Astrocyte (in vitro differentiated cells and primary cell): Measurements from ENCODE around the gene KIAA1671. TPM values are rescaled to one million over a fixed set of nuclear protein-coding genes. Genes with fewer than 3 reads are reported as not detected.

ENCODE experiments used
- DNase-seq: peaks from one replicate; pipeline ENCODE4 v3.0.0-alpha.2; 2010; ENCODE audit warnings: low read depth
- FAIRE-seq: peaks from 2 replicates; lab custom pipeline; 2011; peaks lifted over from hg19 to GRCh38; lab: Jason Lieb, UNC
- H2AFZ ChIP-seq: 2 replicates; pipeline ENCODE4 v1.6.0; 2012; ENCODE audit warnings: low read depth, low read length, inconsistent platforms
- H3K27ac ChIP-seq: 2 replicates; pipeline ENCODE4 v1.5.1; 2011; ENCODE audit warnings: low read depth, low read length, inconsistent platforms
- H3K27me3 ChIP-seq: 2 replicates; pipeline ENCODE4 v1.6.0; 2011; ENCODE audit warnings: low read length, inconsistent platforms; ENCODE audit not compliant: insufficient read depth
- H3K36me3 ChIP-seq: 2 replicates; pipeline ENCODE4 v1.5.1; 2011; ENCODE audit warnings: low read length, inconsistent platforms; ENCODE audit not compliant: insufficient read depth
- H3K4me1 ChIP-seq: 2 replicates; pipeline ENCODE4 v1.5.1; 2011; ENCODE audit warnings: low read length, inconsistent platforms; ENCODE audit not compliant: insufficient read depth
- H3K4me2 ChIP-seq: 2 replicates; pipeline ENCODE4 v1.6.0; 2012; ENCODE audit warnings: low read length, inconsistent platforms
- H3K4me3 ChIP-seq: 2 replicates; pipeline ENCODE4 v1.5.1; 2011; ENCODE audit warnings: low read depth, mild to moderate bottlenecking, low read length, inconsistent platforms; ENCODE audit not compliant: insufficient read depth
- H3K79me2 ChIP-seq: 2 replicates; pipeline ENCODE4 v1.6.0; 2012; ENCODE audit warnings: mild to moderate bottlenecking, low read length, inconsistent platforms; ENCODE audit not compliant: insufficient read depth
- H3K9ac ChIP-seq: 2 replicates; pipeline ENCODE4 v1.6.0; 2012; ENCODE audit warnings: mild to moderate bottlenecking, low read length, inconsistent platforms
- H3K9me3 ChIP-seq: 2 replicates; pipeline ENCODE4 v1.5.1; 2012; ENCODE audit warnings: low read depth, mild to moderate bottlenecking, low read length, inconsistent platforms; ENCODE audit not compliant: insufficient read depth
- H4K20me1 ChIP-seq: 2 replicates; pipeline ENCODE4 v1.6.0; 2012; ENCODE audit warnings: low read length, inconsistent platforms; ENCODE audit not compliant: insufficient read depth
- H3K27ac Mint-ChIP-seq: one replicate; pipeline ENCODE4 v1.8.0; 2021; ENCODE audit warnings: mild to moderate bottlenecking, mixed read lengths; ENCODE audit not compliant: unreplicated experiment
- H3K27me3 Mint-ChIP-seq: one replicate; pipeline ENCODE4 v1.8.0; 2021; ENCODE audit warnings: low read depth, mixed read lengths; ENCODE audit not compliant: unreplicated experiment
- H3K36me3 Mint-ChIP-seq: one replicate; pipeline ENCODE4 v1.8.0; 2021; ENCODE audit warnings: low read depth, mixed read lengths; ENCODE audit not compliant: unreplicated experiment
- H3K4me1 Mint-ChIP-seq: one replicate; pipeline ENCODE4 v1.8.0; 2021; ENCODE audit warnings: low read depth, mixed read lengths; ENCODE audit not compliant: unreplicated experiment
- H3K4me3 Mint-ChIP-seq: one replicate; pipeline ENCODE4 v1.8.0; 2021; ENCODE audit warnings: mild to moderate bottlenecking, moderate library complexity, mixed read lengths; ENCODE audit not compliant: unreplicated experiment
- H3K9me3 Mint-ChIP-seq: one replicate; pipeline ENCODE4 v1.8.0; 2021; ENCODE audit warnings: mild to moderate bottlenecking, mixed read lengths; ENCODE audit not compliant: unreplicated experiment
- CTCF ChIP-seq: IDR thresholded peaks from 2 replicates; pipeline ENCODE4 v1.5.1; 2011; ENCODE audit warnings: low read depth, mild to moderate bottlenecking, inconsistent platforms, low read length, moderate library complexity; ENCODE audit not compliant: insufficient read depth
- EZH2 ChIP-seq: IDR thresholded peaks from 2 replicates; pipeline ENCODE4 v1.6.1; 2012; ENCODE audit warnings: mild to moderate bottlenecking, low read length, inconsistent platforms; ENCODE audit not compliant: insufficient read depth
- total RNA-seq: library from RNA; stranded (reverse); gene quantifications from 2 replicates; pipeline ENCODE4 v1.2.1, GENCODE V29; 2021

KIAA1671 gene
- total RNA-seq, 1 donor from 2014 or later = 28.4 TPM

GRCh38 chr22:25021409-25021808, 68.9 kb downstream of the KIAA1671 start:
- DNase-seq = no peak
- no peak for FAIRE-seq
- H3K79me2 ChIP-seq = no peaks in the 10 kb centered on the region
- TF ChIP-seq CTCF (no peak), EZH2 (no peak)
- no peaks in the 10 kb centered on the region for H3K36me3 ChIP-seq
- H2AFZ ChIP-seq = no peak overlapping the region
- no peak overlapping the region for H3K4me2 ChIP-seq
- H3K27me3 ChIP-seq = no peaks in the 10 kb centered on the region
- H3K9ac ChIP-seq = no peak overlapping the region
- H3K4me3 ChIP-seq = no peak overlapping the region
- Mint-ChIP-seq H3K9me3 (no peaks in the 10 kb centered on the region), H3K36me3 (peaks cover under 1% of the 10 kb centered on the region), H3K27ac (no peak overlapping the region), H3K4me1 (peaks cover 6% of the 10 kb centered on the region), H3K4me3 (no peak overlapping the region), H3K27me3 (no peaks in the 10 kb centered on the region)
- peaks cover 7% of the 10 kb centered on the region for H3K4me1 ChIP-seq
- H3K9me3 ChIP-seq = no peaks in the 10 kb centered on the region
- H3K27ac ChIP-seq = no peak overlapping the region
- H4K20me1 ChIP-seq = no peaks in the 10 kb centered on the region

GRCh38 chr22:25021976-25022711, 69.6 kb downstream of the KIAA1671 start:
- no peak overlapping the region for H3K4me3 ChIP-seq
- no peaks in the 10 kb centered on the region for H3K9me3 ChIP-seq
- H3K4me1 ChIP-seq = peaks cover 7% of the 10 kb centered on the region
- no peak overlapping the region for H3K9ac ChIP-seq
- Mint-ChIP-seq H3K36me3 (no peaks in the 10 kb centered on the region), H3K9me3 (no peaks in the 10 kb centered on the region), H3K27ac (no peak overlapping the region), H3K4me3 (no peak overlapping the region), H3K27me3 (no peaks in the 10 kb centered on the region), H3K4me1 (peaks cover 13% of the 10 kb centered on the region)
- DNase-seq = no peak
- H3K27ac ChIP-seq = no peak overlapping the region
- no peak overlapping the region for H3K4me2 ChIP-seq
- H3K79me2 ChIP-seq = no peaks in the 10 kb centered on the region
- no peaks in the 10 kb centered on the region for H4K20me1 ChIP-seq
- no peaks in the 10 kb centered on the region for H3K27me3 ChIP-seq
- no peaks in the 10 kb centered on the region for H3K36me3 ChIP-seq
- no peak for FAIRE-seq
- H2AFZ ChIP-seq = no peak overlapping the region
- TF ChIP-seq EZH2 = no peak
- no peak for TF ChIP-seq CTCF

GRCh38 chr22:25023879-25024278, 71.4 kb downstream of the KIAA1671 start:
- no peaks in the 10 kb centered on the region for H3K27me3 ChIP-seq
- no peaks in the 10 kb centered on the region for H3K36me3 ChIP-seq
- peaks cover 13% of the 10 kb centered on the region for H3K4me1 Mint-ChIP-seq
- no peak overlapping the region for H3K27ac ChIP-seq
- peaks cover 7% of the 10 kb centered on the region for H3K4me1 ChIP-seq
- no peaks in the 10 kb centered on the region for H3K36me3 Mint-ChIP-seq
- TF ChIP-seq EZH2 = no peak
- TF ChIP-seq CTCF = no peak
- H3K9me3 ChIP-seq = no peaks in the 10 kb centered on the region
- FAIRE-seq = no peak
- H3K9me3 Mint-ChIP-seq = no peaks in the 10 kb centered on the region
- H4K20me1 ChIP-seq = no peaks in the 10 kb centered on the region
- no peak overlapping the region for H3K4me3 ChIP-seq
- H3K27me3 Mint-ChIP-seq = no peaks in the 10 kb centered on the region
- no peak overlapping the region for H3K27ac Mint-ChIP-seq
- no peaks in the 10 kb centered on the region for H3K79me2 ChIP-seq
- no peak overlapping the region for H3K4me2 ChIP-seq
- DNase-seq = no peak
- H2AFZ ChIP-seq = no peak overlapping the region
- no peak overlapping the region for H3K4me3 Mint-ChIP-seq
- no peak overlapping the region for H3K9ac ChIP-seq
